ENCODE data around the gene AMPD1.

The AMPD1 gene

DNA sequence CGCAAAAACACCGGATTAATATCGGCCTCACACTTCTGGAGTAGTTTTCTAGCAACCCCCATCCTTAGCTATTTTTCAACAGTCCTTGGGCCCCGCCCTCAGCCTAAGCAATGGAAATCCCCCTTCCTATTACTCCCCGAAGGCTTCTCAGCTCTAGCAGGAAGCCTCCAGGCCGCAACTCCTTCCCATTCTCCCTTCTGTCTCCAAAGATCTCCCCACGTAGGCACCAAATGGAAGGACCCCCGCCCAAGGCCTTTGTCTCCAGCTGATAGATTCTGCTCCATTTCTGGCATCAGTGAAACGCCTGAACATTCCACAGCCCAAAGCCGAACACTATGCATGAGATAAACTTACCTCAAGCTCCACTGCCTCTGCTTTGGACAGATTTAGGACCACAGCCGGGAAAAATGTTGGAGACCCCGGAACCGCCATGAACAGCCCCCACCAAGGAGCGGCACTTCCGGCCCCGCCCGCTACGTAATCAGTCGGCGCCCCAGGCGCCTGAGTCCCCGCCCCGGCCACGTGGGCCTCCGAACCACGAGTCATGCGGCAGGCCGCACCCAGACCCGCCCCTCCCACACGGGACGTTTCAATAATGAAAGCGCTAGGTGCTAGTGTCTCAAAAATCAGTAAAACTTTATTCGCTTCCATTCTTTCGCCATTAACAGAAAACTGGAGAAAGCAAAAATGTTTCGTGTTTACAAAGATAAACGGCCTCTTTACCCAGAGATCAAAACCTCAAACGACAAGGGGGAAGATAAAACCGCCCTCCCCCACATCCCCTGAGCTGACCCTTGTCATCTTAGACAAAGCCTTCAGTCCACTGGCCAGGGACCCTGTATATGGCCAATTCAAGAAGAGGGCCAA, 21.2 kb upstream of the AMPD1 start, which contains the start of gene NRAS:
NRAS (minus strand) TSS at position 468 of the 867 bp plus-strand sequence. CDS start 611 bp downstream, outside the sequence.
- TF ChIP-seq, protein P1, sequence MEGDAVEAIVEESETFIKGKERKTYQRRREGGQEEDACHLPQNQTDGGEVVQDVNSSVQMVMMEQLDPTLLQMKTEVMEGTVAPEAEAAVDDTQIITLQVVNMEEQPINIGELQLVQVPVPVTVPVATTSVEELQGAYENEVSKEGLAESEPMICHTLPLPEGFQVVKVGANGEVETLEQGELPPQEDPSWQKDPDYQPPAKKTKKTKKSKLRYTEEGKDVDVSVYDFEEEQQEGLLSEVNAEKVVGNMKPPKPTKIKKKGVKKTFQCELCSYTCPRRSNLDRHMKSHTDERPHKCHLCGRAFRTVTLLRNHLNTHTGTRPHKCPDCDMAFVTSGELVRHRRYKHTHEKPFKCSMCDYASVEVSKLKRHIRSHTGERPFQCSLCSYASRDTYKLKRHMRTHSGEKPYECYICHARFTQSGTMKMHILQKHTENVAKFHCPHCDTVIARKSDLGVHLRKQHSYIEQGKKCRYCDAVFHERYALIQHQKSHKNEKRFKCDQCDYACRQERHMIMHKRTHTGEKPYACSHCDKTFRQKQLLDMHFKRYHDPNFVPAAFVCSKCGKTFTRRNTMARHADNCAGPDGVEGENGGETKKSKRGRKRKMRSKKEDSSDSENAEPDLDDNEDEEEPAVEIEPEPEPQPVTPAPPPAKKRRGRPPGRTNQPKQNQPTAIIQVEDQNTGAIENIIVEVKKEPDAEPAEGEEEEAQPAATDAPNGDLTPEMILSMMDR (IDR thresholded peaks at IDR 0.05): no peak
- peak within 1 kb of the TSS; percentile 90 to 92 for H3K27ac ChIP-seq
- peak; percentile 96 for DNase-seq (ENCODE audit: low spot score)

DNA sequence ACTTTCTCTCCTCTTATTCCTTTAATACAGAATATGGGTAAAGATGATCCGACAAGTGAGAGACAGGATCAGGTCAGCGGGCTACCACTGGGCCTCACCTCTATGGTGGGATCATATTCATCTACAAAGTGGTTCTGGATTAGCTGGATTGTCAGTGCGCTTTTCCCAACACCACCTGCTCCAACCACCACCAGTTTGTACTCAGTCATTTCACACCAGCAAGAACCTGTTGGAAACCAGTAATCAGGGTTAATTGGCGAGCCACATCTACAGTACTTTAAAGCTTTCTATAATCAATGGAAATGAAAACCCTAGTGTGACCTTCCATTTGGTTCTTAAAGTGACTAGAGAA, 20.6 kb upstream of the AMPD1 start:
- H3K4me3 ChIP-seq: peak overlapping the region; percentile 92
- no peak for DNase-seq (ENCODE audit: low spot score)
- TF ChIP-seq, protein P1 (IDR thresholded peaks at IDR 0.05): no peak

More for the DNA sequence above, 21.2 kb upstream of the AMPD1 start, which contains the start of gene NRAS:
- peak within 1 kb of the TSS; percentile 92 for H3K4me3 ChIP-seq

DNA sequence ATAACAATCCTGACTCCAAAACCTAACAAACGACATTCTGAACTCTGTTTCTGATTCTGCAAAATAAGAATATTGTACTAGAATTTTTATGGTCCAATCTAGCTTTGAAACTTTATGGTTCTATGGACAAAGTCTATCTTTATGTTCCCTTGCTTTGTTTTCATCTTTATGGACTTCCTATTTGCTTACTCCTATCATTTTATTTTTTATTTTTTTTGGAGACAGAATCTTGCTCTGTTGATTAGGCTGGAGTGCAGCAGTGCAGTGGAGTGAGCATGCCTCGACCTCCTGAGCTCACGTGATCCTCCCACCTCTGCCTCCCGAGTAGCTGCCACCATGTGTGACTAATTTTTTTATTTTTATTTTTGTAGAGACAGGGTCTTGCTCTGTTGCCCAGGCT, 17.6 kb upstream of the AMPD1 start:
- DNase-seq (ENCODE audit: low spot score): no peak
- Histone ChIP-seq H3K4me3 (no peak overlapping the region), H3K27ac (no peak overlapping the region)
- TF ChIP-seq, protein P1 (IDR thresholded peaks at IDR 0.05): no peak

More for the DNA sequence above, 20.6 kb upstream of the AMPD1 start:
- H3K27ac ChIP-seq: peak overlapping the region; percentile 90 to 92

DNA sequence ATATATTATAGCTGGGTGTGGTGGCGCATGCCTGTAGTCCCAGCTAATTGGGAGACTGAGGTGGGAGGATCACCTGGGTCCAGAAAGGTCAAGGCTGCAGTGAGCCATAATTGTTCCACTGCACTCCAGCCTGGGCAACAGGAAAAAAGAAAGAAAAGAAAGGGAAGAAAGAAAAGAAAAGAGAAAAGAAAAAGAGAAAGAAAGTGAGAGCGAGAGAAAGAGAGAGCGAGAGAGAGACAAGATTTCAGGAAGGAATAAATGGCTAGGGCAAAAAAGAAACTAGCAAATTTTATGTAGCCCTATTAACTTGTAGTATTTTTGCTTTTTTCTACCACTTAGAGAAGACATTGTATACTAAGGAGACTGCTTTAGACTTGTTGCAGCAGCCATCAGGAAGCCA, 15.0 kb upstream of the AMPD1 start:
- TF ChIP-seq, protein P1 (IDR thresholded peaks at IDR 0.05): no peak
- no peak overlapping the region for H3K4me3 ChIP-seq
- H3K27ac ChIP-seq: no peak overlapping the region
- DNase-seq (ENCODE audit: low spot score): no peak

DNA sequence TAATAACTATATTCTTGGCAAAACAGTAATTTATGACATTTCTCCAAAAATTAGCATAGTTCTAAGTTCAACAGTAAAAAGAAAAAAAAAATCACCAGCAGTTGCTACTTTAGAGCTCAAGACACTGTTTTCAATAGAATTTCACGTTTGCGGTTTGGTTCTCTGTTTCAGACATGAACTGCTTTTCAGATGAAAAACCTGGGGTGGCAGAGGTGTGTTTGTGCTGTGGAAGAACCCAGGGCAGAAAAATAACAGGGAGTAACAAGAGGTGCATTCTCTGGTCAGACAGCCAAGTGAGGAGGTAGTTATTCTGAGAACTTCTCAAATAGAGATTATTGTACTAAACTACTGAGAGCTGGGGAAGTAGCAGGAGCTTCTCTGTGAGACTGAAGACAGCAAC, 12.3 kb upstream of the AMPD1 start:
- no peak for DNase-seq (ENCODE audit: low spot score)
- no peak overlapping the region for H3K27ac ChIP-seq
- H3K4me3 ChIP-seq: no peak overlapping the region
- TF ChIP-seq, protein P1 (IDR thresholded peaks at IDR 0.05): no peak

DNA sequence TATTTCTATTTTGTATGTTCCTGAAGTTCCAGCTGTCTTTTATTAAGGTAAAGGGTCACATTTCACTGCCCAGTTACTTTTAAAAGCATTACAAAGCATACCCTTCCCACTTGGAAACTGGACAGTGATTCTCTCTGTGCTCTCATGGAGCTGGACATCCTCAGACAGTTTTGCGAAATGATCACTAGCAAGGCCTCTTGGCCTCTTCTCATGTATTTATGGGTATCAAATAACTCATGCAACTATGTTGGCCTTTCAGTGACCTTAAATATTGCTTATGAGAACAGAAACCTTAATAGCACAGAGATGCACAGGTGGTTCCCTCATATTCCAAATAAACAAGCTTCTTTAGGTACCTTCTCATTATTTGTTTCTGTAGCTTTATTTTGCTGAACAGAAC, 7.9 kb upstream of the AMPD1 start:
- Histone ChIP-seq H3K4me3 (no peak overlapping the region), H3K27ac (no peak overlapping the region)
- DNase-seq (ENCODE audit: low spot score): no peak
- TF ChIP-seq, protein P1 (IDR thresholded peaks at IDR 0.05): no peak

DNA sequence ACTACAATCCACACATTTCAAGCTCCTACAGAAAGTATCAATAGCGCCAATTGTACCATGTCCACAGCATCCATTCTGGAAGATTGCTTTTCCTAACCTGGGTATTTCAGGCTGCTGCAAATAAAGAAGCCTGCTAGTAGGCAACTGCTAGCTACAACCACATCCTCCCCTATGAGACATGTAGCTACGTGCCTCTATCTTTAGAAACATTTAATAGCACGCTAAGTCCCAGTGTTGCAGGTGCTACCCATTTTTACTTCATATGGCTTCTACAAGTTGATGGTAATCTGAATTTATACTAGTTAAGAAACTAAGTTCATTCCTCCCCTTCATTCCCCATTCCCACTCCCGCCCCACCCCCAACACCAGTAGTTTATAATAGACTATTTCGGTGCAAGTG, 7.4 kb upstream of the AMPD1 start:
- TF ChIP-seq, protein P1 (IDR thresholded peaks at IDR 0.05): no peak
- H3K27ac ChIP-seq: no peak overlapping the region
- H3K4me3 ChIP-seq: no peak overlapping the region
- no peak for DNase-seq (ENCODE audit: low spot score)
